Esophagus muscularis mucosa (tissue), 4 donors: ENCODE data around the gene MAP3K4. TPM values are rescaled to one million over a fixed set of nuclear protein-coding genes. Genes with fewer than 3 reads are reported as not detected.

Experiments used
- DNase-seq: peaks from one replicate; pipeline ENCODE4 v3.0.0-alpha.2; 2017; ENCODE audit errors: extremely low spot score
- H3K27ac ChIP-seq, 4 donors: fragments of 200-600 bp; sonication (generic); replicated peaks in 1 of 4; 1 replicate in 3 of 4; 2 replicates in 1 of 4; pipeline ENCODE4 v1.5.1; 2016 to 2019; ENCODE audit warnings: mild to moderate bottlenecking in 1 of 4
- H3K27me3 ChIP-seq, 4 donors: fragments of 200-600 bp; sonication (generic); one replicate each; pipeline versions ENCODE4 v1.5.1 to v1.6.0; 2016 to 2019
- H3K36me3 ChIP-seq, 4 donors: fragments of 200-600 bp; sonication (generic); one replicate each; pipeline ENCODE4 v1.5.1; 2016 to 2019
- H3K4me1 ChIP-seq, 4 donors: fragments of 200-600 bp; sonication (generic); one replicate each; pipeline ENCODE4 v1.5.1; 2016 to 2019
- H3K4me3 ChIP-seq, 4 donors: fragments of 200-600 bp; sonication (generic); 1 replicate in 2 of 4; 2 replicates in 2 of 4; pipeline ENCODE4 v1.5.1; 2016 to 2019; ENCODE audit warnings: mild to moderate bottlenecking in 4 of 4, moderate library complexity in 1 of 4
- H3K9me3 ChIP-seq, 4 donors: fragments of 200-600 bp; sonication (generic); 1 replicate in 3 of 4; 2 replicates in 1 of 4; pipeline ENCODE4 v1.5.1; 2016 to 2019
- CTCF ChIP-seq, 3 experiments: fragments of 200-600 bp in 2 of 3; fragments of 450-650 bp in 1 of 3; sonication (generic) in 2 of 3; IDR thresholded peaks; one replicate each; pipeline ENCODE4 v1.5.1; 2017 to 2019; ENCODE audit warnings: antibody characterized with exemption in 3 of 3, mild to moderate bottlenecking in 2 of 3, moderate library complexity in 1 of 3
- EP300 ChIP-seq: sonication (generic); formaldehyde crosslinking; IDR thresholded peaks from one replicate; pipeline ENCODE4 v1.6.1; 2017; ENCODE audit warnings: antibody characterized with exemption
- POLR2A ChIP-seq: fragments of 450-650 bp; IDR thresholded peaks from one replicate; pipeline ENCODE4 v1.6.1; 2017; ENCODE audit warnings: antibody characterized with exemption, moderate library complexity, mild to moderate bottlenecking, low read depth
- POLR2AphosphoS5 ChIP-seq, 2 donors: sonication (generic); formaldehyde crosslinking; IDR thresholded peaks; one replicate each; pipeline ENCODE4 v1.6.1; 2017; ENCODE audit warnings: antibody characterized with exemption in 2 of 2
- WGBS: methylation state at CpG from one replicate; pipeline ENCODE4 v1.1.5; 2018; 5-methylcytosine and 5-hydroxymethylcytosine counted together
- intact Hi-C: fragments of 100-400 bp; cut with DNase I; formaldehyde crosslinking; loops from one replicate; pipeline ENCODE4 v1.15.1; 2023
- total RNA-seq, 4 donors: library from RNA; depleted of rRNA; stranded (reverse); fragments of >200 nt; gene quantifications; one replicate each; pipeline versions ENCODE4 v1.1.0 to v1.2.1, GENCODE V29; 2016

The MAP3K4 gene
- total RNA-seq, 4 donors from 2014 or later, result 17.9 to 22.8 (median 21.5) TPM

- TF ChIP-seq EP300 (no peak), POLR2AphosphoS5 (IDR thresholded peaks at IDR 0.05) (no peak), CTCF (IDR thresholded peaks at IDR 0.05) (no peak)
- Histone ChIP-seq H3K4me1 (peaks cover 0 to 6% (median 0%) of the 10 kb centered on the region in 4 donors), H3K4me3 (no peak overlapping the region), H3K27me3 (no peaks in the 10 kb centered on the region), H3K9me3 (no peaks in the 10 kb centered on the region), H3K36me3 (peaks cover 0 to 63% (median 27%) of the 10 kb centered on the region in 4 donors), H3K27ac (no peak overlapping the region)
- peak; percentile 70 for DNase-seq
- intact Hi-C loops, result loop anchor here (5.0 kb wide), 1 partner anchor 231 kb away; no protein-coding TSS in a partner anchor
- 89% methylated on average over 11 of the region's 11 CpGs for WGBS
Measured at GRCh38 chr6:161141173-161141572, 149.6 kb downstream of the MAP3K4 start.

- no peaks in the 10 kb centered on the region for H3K27me3 ChIP-seq
- TF ChIP-seq CTCF (IDR thresholded peaks at IDR 0.05) (no peak), EP300 (no peak), POLR2A (no peak), POLR2AphosphoS5 (IDR thresholded peaks at IDR 0.05) (no peak)
- H3K36me3 ChIP-seq, result peaks cover 0 to 58% (median 24%) of the 10 kb centered on the region in 4 donors
- peaks cover 0 to 6% (median 0%) of the 10 kb centered on the region in 4 donors for H3K4me1 ChIP-seq
- DNase-seq, result no peak
- H3K9me3 ChIP-seq, result no peaks in the 10 kb centered on the region
- H3K4me3 ChIP-seq, result no peak overlapping the region
- intact Hi-C loops, result loop anchor here (5.0 kb wide), 1 partner anchor 229 kb away; no protein-coding TSS in a partner anchor
- 89% methylated on average over 5 of the region's 5 CpGs for WGBS
- no peak overlapping the region for H3K27ac ChIP-seq
Measured at GRCh38 chr6:161142957-161143296, 151.4 kb downstream of the MAP3K4 start.

GRCh38 chr6:161143663-161144430, 152.3 kb downstream of the MAP3K4 start:
- intact Hi-C loops, result loop anchor here (5.0 kb wide), 1 partner anchor 228 kb away; no protein-coding TSS in a partner anchor
- no peaks in the 10 kb centered on the region for H3K27me3 ChIP-seq
- no peak overlapping the region for H3K27ac ChIP-seq
- no peaks in the 10 kb centered on the region for H3K9me3 ChIP-seq
- WGBS, result 91% methylated on average over 11 of the region's 11 CpGs
- TF ChIP-seq CTCF (IDR thresholded peaks at IDR 0.05), result no peak
- no peak for TF ChIP-seq POLR2A
- no peak for TF ChIP-seq POLR2AphosphoS5 (IDR thresholded peaks at IDR 0.05)
- TF ChIP-seq EP300, result no peak
- H3K4me3 ChIP-seq, result no peak overlapping the region
- peaks cover 0 to 6% (median 0%) of the 10 kb centered on the region in 4 donors for H3K4me1 ChIP-seq
- peak; percentile 62 for DNase-seq
- H3K36me3 ChIP-seq, result peaks cover 0 to 58% (median 19%) of the 10 kb centered on the region in 4 donors

- WGBS, result 94% methylated on average over 5 of the region's 5 CpGs
- no peaks in the 10 kb centered on the region for H3K4me1 ChIP-seq
- no peak overlapping the region for H3K4me3 ChIP-seq
- no peaks in the 10 kb centered on the region for H3K27me3 ChIP-seq
- intact Hi-C loops, result no loop called here
- TF ChIP-seq CTCF (IDR thresholded peaks at IDR 0.05), result no peak
- no peak for TF ChIP-seq POLR2AphosphoS5 (IDR thresholded peaks at IDR 0.05)
- no peak for TF ChIP-seq EP300
- no peak for TF ChIP-seq POLR2A
- no peak overlapping the region for H3K27ac ChIP-seq
- no peaks in the 10 kb centered on the region for H3K9me3 ChIP-seq
- no peak for DNase-seq
- peaks cover 0 to 82% (median 34%) of the 10 kb centered on the region in 4 donors for H3K36me3 ChIP-seq
Measured at GRCh38 chr6:161150136-161150535, 158.6 kb downstream of the MAP3K4 start.

GRCh38 chr6:161150566-161150965, 159.0 kb downstream of the MAP3K4 start:
- no peak overlapping the region for H3K4me3 ChIP-seq
- TF ChIP-seq EP300 (no peak), POLR2A (no peak), CTCF (IDR thresholded peaks at IDR 0.05) (no peak), POLR2AphosphoS5 (IDR thresholded peaks at IDR 0.05) (no peak)
- DNase-seq, result no peak
- no peaks in the 10 kb centered on the region for H3K27me3 ChIP-seq
- no peaks in the 10 kb centered on the region for H3K4me1 ChIP-seq
- H3K36me3 ChIP-seq, result peaks cover 0 to 83% (median 34%) of the 10 kb centered on the region in 4 donors
- H3K9me3 ChIP-seq, result no peaks in the 10 kb centered on the region
- WGBS, result 98% methylated on average over 7 of the region's 8 CpGs
- H3K27ac ChIP-seq, result no peak overlapping the region
- intact Hi-C loops, result no loop called here
